GM23338 (cell line): Measurements from ENCODE around the gene NT5DC2. TPM values are rescaled to one million over a fixed set of nuclear protein-coding genes. Genes with fewer than 3 reads are reported as not detected.

ENCODE experiments used
- ATAC-seq: fragments of 200-7000 bp; cut with Tn5 transposase; 3 replicates; pipeline ENCODE4 v1.9.1; 2020
- DNase-seq: peaks from one replicate; pipeline ENCODE4 v3.0.0-alpha.2; 2015; ENCODE audit warnings: low spot score
- H2AFZ ChIP-seq: fragments of 200-600 bp; sonication (generic); 2 replicates; pipeline ENCODE4 v1.8.0; 2016; ENCODE audit warnings: antibody characterized with exemption, mild to moderate bottlenecking, moderate library complexity
- H3F3A ChIP-seq: fragments of 200-600 bp; sonication (generic); replicated peaks from 2 replicates; pipeline ENCODE4 v1.8.0; 2017; ENCODE audit warnings: antibody characterized with exemption, mixed run types, low read depth
- H3K27ac ChIP-seq: fragments of 200-600 bp; sonication (generic); 2 replicates; pipeline ENCODE4 v1.6.1; 2016; ENCODE audit warnings: low read depth
- H3K27me3 ChIP-seq: fragments of 200-600 bp; sonication (generic); 2 replicates; pipeline ENCODE4 v1.8.0; 2016; ENCODE audit warnings: mild to moderate bottlenecking, mixed run types, moderate library complexity; ENCODE audit not compliant: insufficient read depth
- H3K36me3 ChIP-seq: fragments of 200-600 bp; sonication (generic); 2 replicates; pipeline ENCODE4 v1.8.0; 2016; ENCODE audit warnings: mild to moderate bottlenecking; ENCODE audit not compliant: insufficient read depth
- H3K4me1 ChIP-seq: fragments of 200-600 bp; sonication (generic); 2 replicates; pipeline ENCODE4 v1.8.0; 2016; ENCODE audit warnings: mild to moderate bottlenecking, moderate library complexity; ENCODE audit not compliant: insufficient read depth
- H3K4me2 ChIP-seq: fragments of 200-600 bp; sonication (generic); 2 replicates; pipeline ENCODE4 v1.7.1; 2017; ENCODE audit warnings: mixed run types
- H3K4me3 ChIP-seq: fragments of 200-600 bp; sonication (generic); 2 replicates; pipeline ENCODE4 v1.6.1; 2016; ENCODE audit warnings: mixed run types
- H3K79me2 ChIP-seq: fragments of 200-600 bp; sonication (generic); replicated peaks from 2 replicates; pipeline ENCODE4 v1.8.0; 2017; ENCODE audit warnings: mild to moderate bottlenecking; ENCODE audit not compliant: insufficient read depth
- H3K9me2 ChIP-seq: fragments of 200-600 bp; sonication (generic); 2 replicates; pipeline ENCODE4 v1.8.0; 2017; ENCODE audit not compliant: insufficient read depth
- H4K20me1 ChIP-seq: fragments of 200-600 bp; sonication (generic); replicated peaks from 2 replicates; pipeline ENCODE4 v1.8.0; 2017; ENCODE audit warnings: mild to moderate bottlenecking; ENCODE audit not compliant: insufficient read depth
- H3K27ac Mint-ChIP-seq: 2 replicates; pipeline ENCODE4 v1.8.0; 2020; ENCODE audit warnings: inconsistent platforms, mild to moderate bottlenecking, moderate library complexity, mixed read lengths
- H3K27me3 Mint-ChIP-seq: 3 replicates; pipeline ENCODE4 v1.8.0; 2022; ENCODE audit warnings: low read depth, mild to moderate bottlenecking, moderate library complexity, mixed read lengths, inconsistent platforms; ENCODE audit not compliant: insufficient read depth, poor library complexity
- H3K36me3 Mint-ChIP-seq: 3 replicates; pipeline ENCODE4 v1.8.0; 2021; ENCODE audit warnings: low read depth, mild to moderate bottlenecking, inconsistent platforms, moderate library complexity, mixed read lengths
- H3K4me1 Mint-ChIP-seq: 3 replicates; pipeline ENCODE4 v1.8.0; 2020; ENCODE audit warnings: mild to moderate bottlenecking, inconsistent platforms, mixed read lengths
- H3K4me3 Mint-ChIP-seq: 3 replicates; pipeline ENCODE4 v1.8.0; 2021; ENCODE audit warnings: moderate library complexity, mild to moderate bottlenecking, inconsistent platforms, mixed read lengths
- H3K9me3 Mint-ChIP-seq: 3 replicates; pipeline ENCODE4 v1.8.0; 2020; ENCODE audit warnings: moderate library complexity, mild to moderate bottlenecking, inconsistent platforms, mixed read lengths
- ETS1 ChIP-seq: IDR thresholded peaks from 2 replicates; pipeline ENCODE4 v1.6.1; 2016; ENCODE audit warnings: antibody characterized with exemption
- JUNB ChIP-seq: IDR thresholded peaks from one replicate; pipeline ENCODE4 v1.6.1; 2016; ENCODE audit warnings: antibody characterized with exemption; ENCODE audit not compliant: unreplicated experiment
- NANOG ChIP-seq: IDR thresholded peaks from 2 replicates; pipeline ENCODE4 v1.6.1; 2016; ENCODE audit warnings: antibody characterized with exemption, borderline replicate concordance
- POLR2AphosphoS5 ChIP-seq: IDR thresholded peaks from 2 replicates; pipeline ENCODE4 v1.6.1; 2016; ENCODE audit warnings: antibody characterized with exemption, low read depth
- STAT1 ChIP-seq: IDR thresholded peaks from one replicate; pipeline ENCODE4 v1.6.1; 2016; ENCODE audit warnings: antibody characterized with exemption; ENCODE audit not compliant: unreplicated experiment
- ZNF114 ChIP-seq: fragments of 250-450 bp; sonication (Bioruptor Pico); IDR thresholded peaks from 2 replicates; pipeline ENCODE4 v1.5.0; 2020; ENCODE audit warnings: mild to moderate bottlenecking, moderate library complexity
- polyA plus RNA-seq: library from polyadenylated mRNA; unstranded; fragments of >200 nt; fragmentation: Nextera tagmentation; extraction: Ambion mirVana; gene quantifications from 2 replicates; pipeline ENCODE4 v1.2.1, GENCODE V29; 2016
- total RNA-seq: library from RNA; depleted of rRNA; stranded (reverse); fragments of >200 nt; shearing (Covaris generic); gene quantifications from 2 replicates; pipeline ENCODE4 v1.2.3, GENCODE V29; 2014
- TF ChIP-seq, protein P1 (sequence below), 2 experiments: fragments of 200-600 bp in 1 of 2; sonication (generic) in 1 of 2; conservative IDR thresholded peaks; 2 replicates each; pipeline versions ENCODE4 v1.5.1 to v1.6.1; 2016 to 2017; ENCODE audit warnings: antibody characterized with exemption in 2 of 2, low read depth in 2 of 2, mild to moderate bottlenecking in 2 of 2, moderate library complexity in 1 of 2

Gene NT5DC2
- total and polyA plus RNA-seq, 2 experiments from 2014 or later: 269 to 324 TPM

- peak overlapping the region; percentile 58 for H3K4me3 ChIP-seq
- H3K36me3 Mint-ChIP-seq: no peaks in the 10 kb centered on the region
Measured at GRCh38 chr3:52517796-52518722, 15.6 kb downstream of the NT5DC2 start.

GRCh38 chr3:52516509-52517195, 17.0 kb downstream of the NT5DC2 start:
- H3K79me2 ChIP-seq: no peaks in the 10 kb centered on the region
- ATAC-seq: no peak
- H3K4me2 ChIP-seq: no peak overlapping the region
- H3K4me1 ChIP-seq: no peaks in the 10 kb centered on the region
- no peaks in the 10 kb centered on the region for H4K20me1 ChIP-seq
- H3K27ac ChIP-seq: no peak overlapping the region
- DNase-seq: no peak
- H3K9me2 ChIP-seq: no peaks in the 10 kb centered on the region
- no peak overlapping the region for H3K4me3 Mint-ChIP-seq
- H3K36me3 ChIP-seq: no peaks in the 10 kb centered on the region
- no peak overlapping the region for H3K4me3 ChIP-seq
- H3K27me3 ChIP-seq: no peaks in the 10 kb centered on the region
- no peaks in the 10 kb centered on the region for H3K36me3 Mint-ChIP-seq
- no peaks in the 10 kb centered on the region for H3K9me3 Mint-ChIP-seq
- no peak overlapping the region for H2AFZ ChIP-seq
- H3F3A ChIP-seq: 0 out of 2 replicates have a peak, but pooled peaks cover 2% of the 10 kb centered on the region
- H3K27ac Mint-ChIP-seq: no peak overlapping the region
- H3K27me3 Mint-ChIP-seq: peaks cover 18% of the 10 kb centered on the region
- H3K4me1 Mint-ChIP-seq: peaks cover 5% of the 10 kb centered on the region; the same call in 2 of the 3 replicates
- TF ChIP-seq ZNF114 (no peak), ETS1 (no peak), STAT1 (no peak), NANOG (no peak), POLR2AphosphoS5 (no peak)
- TF ChIP-seq, protein P1, sequence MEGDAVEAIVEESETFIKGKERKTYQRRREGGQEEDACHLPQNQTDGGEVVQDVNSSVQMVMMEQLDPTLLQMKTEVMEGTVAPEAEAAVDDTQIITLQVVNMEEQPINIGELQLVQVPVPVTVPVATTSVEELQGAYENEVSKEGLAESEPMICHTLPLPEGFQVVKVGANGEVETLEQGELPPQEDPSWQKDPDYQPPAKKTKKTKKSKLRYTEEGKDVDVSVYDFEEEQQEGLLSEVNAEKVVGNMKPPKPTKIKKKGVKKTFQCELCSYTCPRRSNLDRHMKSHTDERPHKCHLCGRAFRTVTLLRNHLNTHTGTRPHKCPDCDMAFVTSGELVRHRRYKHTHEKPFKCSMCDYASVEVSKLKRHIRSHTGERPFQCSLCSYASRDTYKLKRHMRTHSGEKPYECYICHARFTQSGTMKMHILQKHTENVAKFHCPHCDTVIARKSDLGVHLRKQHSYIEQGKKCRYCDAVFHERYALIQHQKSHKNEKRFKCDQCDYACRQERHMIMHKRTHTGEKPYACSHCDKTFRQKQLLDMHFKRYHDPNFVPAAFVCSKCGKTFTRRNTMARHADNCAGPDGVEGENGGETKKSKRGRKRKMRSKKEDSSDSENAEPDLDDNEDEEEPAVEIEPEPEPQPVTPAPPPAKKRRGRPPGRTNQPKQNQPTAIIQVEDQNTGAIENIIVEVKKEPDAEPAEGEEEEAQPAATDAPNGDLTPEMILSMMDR (conservative IDR thresholded peaks at IDR 0.05; ENCODE audit: low read depth in 2 of 2): no peak

More at GRCh38 chr3:52517796-52518722, 15.6 kb downstream of the NT5DC2 start:
- no peaks in the 10 kb centered on the region for H3K9me2 ChIP-seq
- ATAC-seq (peak; percentile 12), DNase-seq (no peak)
- TF ChIP-seq JUNB: no peak
- TF ChIP-seq, protein P1 (conservative IDR thresholded peaks at IDR 0.05; ENCODE audit: low read depth in 2 of 2): peak in 1 of 2 experiments; percentile 17; a peak in 1 of 4 replicates
- peaks cover 3% of the 10 kb centered on the region; the same call in 2 of the 3 replicates for H3K4me1 Mint-ChIP-seq
- peaks cover 14% of the 10 kb centered on the region for H3K27me3 Mint-ChIP-seq
- H3K9me3 Mint-ChIP-seq: no peaks in the 10 kb centered on the region
- H2AFZ ChIP-seq: peak overlapping the region; percentile 99
- no peaks in the 10 kb centered on the region for H3K4me1 ChIP-seq
- no peaks in the 10 kb centered on the region for H3K79me2 ChIP-seq
- H3F3A ChIP-seq: 0 out of 2 replicates have a peak, but pooled peaks cover 2% of the 10 kb centered on the region
- no peak overlapping the region for H3K27ac Mint-ChIP-seq
- no peaks in the 10 kb centered on the region for H3K36me3 ChIP-seq
- H3K27me3 ChIP-seq: no peaks in the 10 kb centered on the region
- no peaks in the 10 kb centered on the region for H4K20me1 ChIP-seq
- H3K4me2 ChIP-seq: peak overlapping the region; percentile 81
- H3K27ac ChIP-seq: no peak overlapping the region
- H3K4me3 Mint-ChIP-seq: peak overlapping the region; percentile 70
